Measurements from ENCODE around the gene QRFP.

The QRFP gene

GRCh38 chr9:130904070-130905044 is 7.7 kb upstream of the QRFP start:
- DNase-seq (ENCODE audit: low spot score) = no peak

GRCh38 chr9:130903194-130904069 is 6.8 kb upstream of the QRFP start:
- DNase-seq (ENCODE audit: low spot score) = no peak

- DNase-seq (ENCODE audit: low spot score) = no peak
Measured at GRCh38 chr9:130902204-130903185, 5.9 kb upstream of the QRFP start.

- DNase-seq (ENCODE audit: low spot score) = no peak
Measured at GRCh38 chr9:130901498-130902203, 5.0 kb upstream of the QRFP start.

GRCh38 chr9:130900701-130901497 is 4.3 kb upstream of the QRFP start:
- no peak for DNase-seq (ENCODE audit: low spot score)

- DNase-seq (ENCODE audit: low spot score) = no peak
Measured at GRCh38 chr9:130899051-130899748, 2.6 kb upstream of the QRFP start.

GRCh38 chr9:130898552-130898852 is 1.9 kb upstream of the QRFP start:
- no peak for DNase-seq (ENCODE audit: low spot score)

- DNase-seq (ENCODE audit: low spot score) = no peak
Measured at GRCh38 chr9:130897848-130898551, 1.4 kb upstream of the QRFP start.

- no peak for DNase-seq (ENCODE audit: low spot score)
Measured at GRCh38 chr9:130897105-130897751, 616 bp upstream of the QRFP start.

GRCh38 chr9:130895481-130896232 is 955 bp downstream of the QRFP start:
- DNase-seq (ENCODE audit: low spot score) = no peak

- DNase-seq (ENCODE audit: low spot score) = no peak
Measured at GRCh38 chr9:130895038-130895437, 1.6 kb downstream of the QRFP start.

- no peak for DNase-seq (ENCODE audit: low spot score)
Measured at GRCh38 chr9:130894546-130894945, 2.1 kb downstream of the QRFP start.

GRCh38 chr9:130893341-130894101 is 3.1 kb downstream of the QRFP start:
- no peak for DNase-seq (ENCODE audit: low spot score)

- no peak for DNase-seq (ENCODE audit: low spot score)
Measured at GRCh38 chr9:130892477-130893304, 3.9 kb downstream of the QRFP start.

GRCh38 chr9:130891688-130892476 is 4.7 kb downstream of the QRFP start:
- no peak for DNase-seq (ENCODE audit: low spot score)

All from SK-N-DZ (cell line).